Loucy (cell line): ENCODE data around the gene GLMP.
A peak's percentile ranks its signal among the peaks of the same experiment; 100 is the strongest.

ENCODE experiments used
- CTCF ChIP-seq: fragments of 200-600 bp; sonication (generic); conservative IDR thresholded peaks from 2 replicates; pipeline ENCODE4 v1.5.1; 2014; ENCODE audit warnings: mild to moderate bottlenecking, antibody characterized with exemption, low read length
- EZH2phosphoT487 ChIP-seq: fragments of 200-600 bp; IDR thresholded peaks from 2 replicates; pipeline ENCODE4 v1.6.1; 2018; ENCODE audit warnings: antibody characterized with exemption, mild to moderate bottlenecking, moderate library complexity, borderline replicate concordance

GRCh38 chr1:156259805-156260204, 35.7 kb downstream of the GLMP start:
- TF ChIP-seq CTCF: peak; percentile 48
- TF ChIP-seq EZH2phosphoT487: no peak
